GM12801 (cell line): ENCODE measurements around the gene ASB13.

Experiments used
- CTCF ChIP-seq: IDR thresholded peaks from one replicate; pipeline ENCODE4 v1.5.1; 2011; ENCODE audit warnings: control low read depth; ENCODE audit not compliant: insufficient read length; ENCODE audit errors: extremely low read depth

ASB13 gene

GRCh38 chr10:5594271-5595049, 71.9 kb downstream of the ASB13 start:
- TF ChIP-seq CTCF, result no peak

GRCh38 chr10:5592070-5592469, 74.3 kb downstream of the ASB13 start:
- no peak for TF ChIP-seq CTCF

DNA sequence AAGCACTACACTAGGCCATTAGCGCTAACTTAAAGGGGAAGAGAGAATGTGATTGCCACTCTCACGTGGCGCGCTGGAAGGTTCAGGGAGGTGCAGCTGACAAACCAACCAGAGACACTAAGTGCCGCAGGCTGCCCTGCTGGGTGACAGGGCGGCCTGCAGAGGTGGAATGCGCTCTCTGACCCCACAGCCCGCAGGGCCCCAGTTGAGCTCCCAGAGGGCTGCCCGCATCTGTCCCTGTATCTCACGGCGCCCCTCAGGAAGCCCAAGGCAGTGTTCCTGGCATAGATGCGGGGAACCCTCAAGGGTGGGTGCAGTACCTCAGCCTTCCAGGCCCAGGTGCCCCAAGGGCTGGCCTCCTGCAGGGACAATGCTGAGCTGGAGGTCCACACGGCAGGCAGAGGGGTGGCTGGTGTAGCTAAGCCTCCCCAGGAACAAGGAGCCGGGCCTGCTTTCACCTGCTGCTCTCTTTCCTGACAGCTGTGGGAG, 75.0 kb downstream of the ASB13 start:
- no peak for TF ChIP-seq CTCF

- TF ChIP-seq CTCF, result no peak
Measured at GRCh38 chr10:5590816-5591215, 75.6 kb downstream of the ASB13 start.

DNA sequence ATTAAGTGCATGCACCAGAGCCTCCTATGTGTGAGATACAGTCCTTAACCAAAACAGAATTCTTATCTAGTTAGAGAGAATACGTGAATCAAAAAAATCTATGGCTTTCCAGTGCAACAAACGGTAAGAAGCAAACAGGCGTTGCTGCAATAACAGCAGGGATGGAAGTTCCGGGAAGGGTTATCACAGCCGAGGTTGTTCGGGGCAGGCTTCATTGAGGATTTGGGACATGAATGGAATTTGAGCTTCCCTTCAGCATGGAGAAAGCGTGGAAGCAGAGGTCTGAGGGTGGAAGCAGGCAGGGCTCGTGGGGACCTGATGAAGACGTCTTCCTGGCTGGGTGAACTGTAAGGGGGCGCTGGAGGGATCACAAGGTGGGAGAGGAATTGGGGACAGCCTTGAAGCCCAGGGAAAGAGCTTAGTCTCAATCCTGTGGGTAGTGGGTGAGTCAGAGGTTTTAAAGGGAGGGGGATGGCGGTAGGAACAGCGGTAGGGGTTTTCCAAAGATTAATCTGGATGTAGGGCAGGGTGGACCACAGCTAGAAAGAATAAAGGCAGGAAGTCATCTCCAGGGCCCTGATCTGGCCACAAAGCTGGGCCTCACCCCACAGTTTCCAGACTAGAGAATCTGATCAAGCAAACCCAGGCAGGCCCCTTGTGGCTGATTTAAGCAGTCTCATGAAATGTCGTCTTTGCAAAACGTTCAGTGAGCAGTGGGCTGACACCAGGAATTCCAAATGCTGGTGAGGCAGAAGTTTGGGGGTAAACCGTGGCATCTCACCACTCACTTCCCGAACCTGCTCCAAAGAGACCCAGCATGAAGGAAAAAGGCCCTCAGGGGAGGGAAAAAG, 76.5 kb downstream of the ASB13 start:
- TF ChIP-seq CTCF, result no peak

DNA sequence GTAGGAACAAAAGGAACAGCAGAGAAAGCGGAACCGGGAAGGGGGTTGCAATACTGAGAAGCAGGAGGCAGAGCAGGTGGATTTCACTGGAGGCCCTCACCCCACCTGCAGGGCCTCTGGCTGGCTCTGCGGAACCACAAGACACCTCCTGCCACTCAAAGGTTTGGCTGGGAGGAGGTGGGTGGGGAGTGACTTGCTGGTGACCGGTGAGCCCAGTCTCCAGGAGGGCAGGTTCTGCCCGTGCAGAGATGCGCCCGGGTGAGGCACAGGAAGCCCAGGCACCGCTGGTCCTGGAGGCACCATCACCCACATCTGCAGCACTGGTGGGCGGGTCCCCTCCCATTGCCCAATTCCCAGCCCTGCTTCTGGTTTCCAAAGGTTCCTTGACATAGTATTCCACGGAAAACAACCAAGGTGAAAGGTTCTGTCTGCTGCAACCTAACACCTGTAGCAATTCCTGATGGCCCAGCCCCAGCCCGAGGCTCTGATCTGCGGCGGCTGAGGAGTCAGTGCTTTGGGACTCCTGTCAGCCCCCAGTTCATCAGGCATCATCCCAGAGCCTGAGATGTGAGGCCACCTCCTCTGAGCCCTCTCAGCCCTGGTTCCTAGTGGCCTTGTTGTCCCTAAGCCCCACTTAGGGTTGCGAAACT, 77.3 kb downstream of the ASB13 start:
- no peak for TF ChIP-seq CTCF
